Right cardiac atrium (tissue), 5 donors: Measurements from ENCODE around the gene TSHZ2. TPM values are rescaled to one million over a fixed set of nuclear protein-coding genes. Genes with fewer than 3 reads are reported as not detected.

Experiments
- ATAC-seq, 2 donors: fragments of 200-7000 bp; cut with Tn5 transposase; one replicate each; pipeline versions ENCODE4 v1.8.0 to v1.9.1; 2020; ENCODE audit warnings: moderate library complexity in 2 of 2, mild to moderate bottlenecking in 1 of 2
- DNase-seq, 3 donors: peaks; one replicate each; pipeline ENCODE4 v3.0.0-alpha.2; 2020
- H3K27ac ChIP-seq: one replicate; pipeline ENCODE4 v1.5.1; 2013; ENCODE audit warnings: mild to moderate bottlenecking, low read length, control low read depth, moderate library complexity
- H3K27me3 ChIP-seq: one replicate; pipeline ENCODE4 v1.6.1; 2013; ENCODE audit not compliant: control insufficient read depth, insufficient read depth
- H3K4me1 ChIP-seq: one replicate; pipeline ENCODE4 v1.6.1; 2013; ENCODE audit warnings: low read length; ENCODE audit not compliant: control insufficient read depth, insufficient read depth
- H3K4me3 ChIP-seq: one replicate; pipeline ENCODE4 v1.5.1; 2013; ENCODE audit warnings: low read length, control low read depth
- H3K9me3 ChIP-seq: one replicate; pipeline ENCODE4 v1.6.1; 2013; ENCODE audit warnings: low read length; ENCODE audit not compliant: control insufficient read depth
- WGBS: extraction: QIAGEN DNeasy Blood & Tissue Kit; methylation state at CpG from one replicate; pipeline ENCODE4 v1.1.7; 2013; 5-methylcytosine and 5-hydroxymethylcytosine counted together
- intact Hi-C, 4 donors: fragments of 100-400 bp; cut with DNase I; formaldehyde crosslinking; loops; one replicate each; pipeline versions ENCODE4 v1.11.0 to v1.14.0; 2022 to 2023
- polyA plus RNA-seq: library from polyadenylated mRNA; stranded (reverse); fragments of 200-250 nt; gene quantifications from one replicate; pipeline ENCODE4 v1.2.3, GENCODE V29; 2013
- total RNA-seq, 4 donors: library from RNA; stranded (reverse); fragmentation: NEBNext Ultra II Directional; extraction: Animal tissue kit (Norgen Biotek cat#: 25700); gene quantifications; one replicate each; pipeline ENCODE4 v1.2.1, GENCODE V29; 2021
- donor health status: healthy with polysubstance abuse.
- donor health status: DM: no; HTN: yes; CAD: no.
- donor health status: DM: no; HTN: no; CAD: no.
- donor health status: DM: no; HTN: yes; CAD: no; lungs with severe emphysema.
- donor health status: DM: yes; HTN: yes; CAD: no.

The TSHZ2 gene
- total and polyA plus RNA-seq, 5 donors: 2.3 to 8.9 (median 6.9) TPM

- ATAC-seq (no peak), DNase-seq (no peak)
- Histone ChIP-seq H3K27ac (no peak overlapping the region), H3K27me3 (no peaks in the 10 kb centered on the region), H3K9me3 (no peaks in the 10 kb centered on the region), H3K4me3 (no peak overlapping the region), H3K4me1 (no peaks in the 10 kb centered on the region)
- intact Hi-C loops: no loop called here
- 93% methylated on average over 7 of the region's 7 CpGs for WGBS
Observed at GRCh38 chr20:53214392-53214791, 242.2 kb downstream of the TSHZ2 start.

- no peaks in the 10 kb centered on the region for H3K4me1 ChIP-seq
- H3K27ac ChIP-seq: no peak overlapping the region
- ATAC-seq: no peak
- H3K4me3 ChIP-seq: no peak overlapping the region
- no peaks in the 10 kb centered on the region for H3K9me3 ChIP-seq
- 84% methylated on average over 4 of the region's 4 CpGs for WGBS
- H3K27me3 ChIP-seq: no peaks in the 10 kb centered on the region
- intact Hi-C loops: loop anchor here in 1 of 4 donors (5.0 kb wide), 1 partner anchor 898 kb away; no protein-coding TSS in a partner anchor
- no peak for DNase-seq
Observed at GRCh38 chr20:53215166-53215565, 243.0 kb downstream of the TSHZ2 start.

GRCh38 chr20:53216478-53216855 lies 244.3 kb downstream of the TSHZ2 start:
- Histone ChIP-seq H3K27me3 (no peaks in the 10 kb centered on the region), H3K4me3 (no peak overlapping the region), H3K27ac (no peak overlapping the region), H3K4me1 (no peaks in the 10 kb centered on the region), H3K9me3 (peaks cover 1% of the 10 kb centered on the region)
- intact Hi-C loops: loop anchor here in 1 of 4 donors (5.0 kb wide), 1 partner anchor 899 kb away; no protein-coding TSS in a partner anchor
- no peak for DNase-seq
- 100% methylated on average over 2 of the region's 2 CpGs for WGBS
- ATAC-seq: no peak

- WGBS: 18% methylated on average over 32 of the region's 32 CpGs
- no peaks in the 10 kb centered on the region for H3K27me3 ChIP-seq
- peaks cover 1% of the 10 kb centered on the region for H3K9me3 ChIP-seq
- ATAC-seq (peak; percentile 72 to 78), DNase-seq (peak; percentile 63 to 89 (median 85))
- H3K4me1 ChIP-seq: no peaks in the 10 kb centered on the region
- H3K27ac ChIP-seq: no peak overlapping the region
- intact Hi-C loops: loop anchor here in 1 of 4 donors (5.0 kb wide), 1 partner anchor 900 kb away; no protein-coding TSS in a partner anchor
- no peak overlapping the region for H3K4me3 ChIP-seq
Observed at GRCh38 chr20:53216856-53217576, 244.9 kb downstream of the TSHZ2 start.

- intact Hi-C loops: no loop called here
- no peak overlapping the region for H3K4me3 ChIP-seq
- no peak overlapping the region for H3K27ac ChIP-seq
- no peaks in the 10 kb centered on the region for H3K27me3 ChIP-seq
- DNase-seq (no peak), ATAC-seq (no peak)
- no peaks in the 10 kb centered on the region for H3K4me1 ChIP-seq
- peaks cover 1% of the 10 kb centered on the region for H3K9me3 ChIP-seq
- WGBS: 83% methylated on average over 9 of the region's 9 CpGs
Observed at GRCh38 chr20:53220482-53221307, 248.5 kb downstream of the TSHZ2 start.

- H3K4me3 ChIP-seq: no peak overlapping the region
- ATAC-seq: no peak
- WGBS: 94% methylated on average over 3 of the region's 3 CpGs
- no peak overlapping the region for H3K27ac ChIP-seq
- DNase-seq: no peak
- no peaks in the 10 kb centered on the region for H3K27me3 ChIP-seq
- intact Hi-C loops: no loop called here
- H3K4me1 ChIP-seq: no peaks in the 10 kb centered on the region
- peaks cover 1% of the 10 kb centered on the region for H3K9me3 ChIP-seq
Observed at GRCh38 chr20:53221731-53222130, 249.6 kb downstream of the TSHZ2 start.

- intact Hi-C loops: no loop called here
- Histone ChIP-seq H3K4me1 (no peaks in the 10 kb centered on the region), H3K9me3 (peaks cover 1% of the 10 kb centered on the region), H3K27ac (no peak overlapping the region), H3K27me3 (no peaks in the 10 kb centered on the region), H3K4me3 (no peak overlapping the region)
- ATAC-seq (no peak), DNase-seq (no peak)
- WGBS: 90% methylated on average over 4 of the region's 4 CpGs
Observed at GRCh38 chr20:53222416-53222815, 250.3 kb downstream of the TSHZ2 start.

- ATAC-seq: no peak
- no peaks in the 10 kb centered on the region for H3K4me1 ChIP-seq
- DNase-seq: no peak
- H3K9me3 ChIP-seq: peaks cover 1% of the 10 kb centered on the region
- no peaks in the 10 kb centered on the region for H3K27me3 ChIP-seq
- H3K27ac ChIP-seq: no peak overlapping the region
- intact Hi-C loops: no loop called here
- 81% methylated on average over 3 of the region's 3 CpGs for WGBS
- H3K4me3 ChIP-seq: no peak overlapping the region
Observed at GRCh38 chr20:53222932-53223331, 250.8 kb downstream of the TSHZ2 start.

- Histone ChIP-seq H3K4me3 (no peak overlapping the region), H3K9me3 (peaks cover 1% of the 10 kb centered on the region), H3K4me1 (no peaks in the 10 kb centered on the region), H3K27me3 (no peaks in the 10 kb centered on the region), H3K27ac (no peak overlapping the region)
- intact Hi-C loops: no loop called here
- DNase-seq: no peak
- 97% methylated on average over 5 of the region's 5 CpGs for WGBS
- ATAC-seq: no peak
Observed at GRCh38 chr20:53223626-53224172, 251.5 kb downstream of the TSHZ2 start.

- DNase-seq (no peak), ATAC-seq (no peak)
- peaks cover 1% of the 10 kb centered on the region for H3K9me3 ChIP-seq
- H3K27ac ChIP-seq: no peak overlapping the region
- 97% methylated on average over 1 of the region's 1 CpG for WGBS
- intact Hi-C loops: no loop called here
- H3K27me3 ChIP-seq: no peaks in the 10 kb centered on the region
- no peaks in the 10 kb centered on the region for H3K4me1 ChIP-seq
- no peak overlapping the region for H3K4me3 ChIP-seq
Observed at GRCh38 chr20:53224851-53225250, 252.7 kb downstream of the TSHZ2 start.

GRCh38 chr20:53226826-53227225 lies 254.7 kb downstream of the TSHZ2 start:
- DNase-seq (no peak), ATAC-seq (no peak)
- WGBS: 76% methylated on average over 7 of the region's 7 CpGs
- Histone ChIP-seq H3K9me3 (no peaks in the 10 kb centered on the region), H3K27me3 (no peaks in the 10 kb centered on the region), H3K4me3 (no peak overlapping the region), H3K27ac (no peak overlapping the region), H3K4me1 (no peaks in the 10 kb centered on the region)
- intact Hi-C loops: no loop called here
